Sigmoid colon (tissue), 4 donors: ENCODE data around the gene EIF4EBP3.

Experiments used
- CTCF ChIP-seq, 4 experiments: fragments of 450-650 bp in 3 of 4; fragments of 200-600 bp in 1 of 4; IDR thresholded peaks; one replicate each; pipeline ENCODE4 v1.5.1; 2016 to 2019; ENCODE audit warnings: antibody characterized with exemption in 4 of 4, mild to moderate bottlenecking in 3 of 4, moderate library complexity in 2 of 4
- EP300 ChIP-seq, 4 donors: sonication (generic); formaldehyde crosslinking; IDR thresholded peaks; one replicate each; pipeline ENCODE4 v1.6.1; 2017; ENCODE audit warnings: antibody characterized with exemption in 4 of 4
- POLR2A ChIP-seq, 2 donors: fragments of 450-650 bp; IDR thresholded peaks; one replicate each; pipeline ENCODE4 v1.6.1; 2016; ENCODE audit warnings: antibody characterized with exemption in 2 of 2, mild to moderate bottlenecking in 2 of 2, moderate library complexity in 2 of 2
- POLR2AphosphoS5 ChIP-seq, 4 donors: sonication (generic); formaldehyde crosslinking; IDR thresholded peaks; one replicate each; pipeline ENCODE4 v1.6.1; 2017; ENCODE audit warnings: antibody characterized with exemption in 4 of 4

GRCh38 chr5:140548300-140548688 lies 832 bp downstream of the EIF4EBP3 start:
- TF ChIP-seq EP300 (IDR thresholded peaks at IDR 0.05): peak in 1 of 4 donors; percentile 27
- TF ChIP-seq CTCF (IDR thresholded peaks at IDR 0.05): no peak
- TF ChIP-seq POLR2A (IDR thresholded peaks at IDR 0.05): peak in 1 of 2 donors; percentile 7
- TF ChIP-seq POLR2AphosphoS5 (IDR thresholded peaks at IDR 0.05): peak in 2 of 4 donors; percentile 37 to 60
